WERI-Rb-1 (cell line): ENCODE data around the gene FBXL12.

Experiments used
- DNase-seq: peaks from one replicate; pipeline ENCODE4 v3.0.0-alpha.2; 2020
- H3K27ac ChIP-seq: fragments of 250-450 bp; sonication (Bioruptor Pico); 2 replicates; pipeline ENCODE4 v1.5.1; 2020; ENCODE audit warnings: mild to moderate bottlenecking, moderate library complexity
- H3K27me3 ChIP-seq: fragments of 250-450 bp; sonication (Bioruptor Pico); 2 replicates; pipeline ENCODE4 v1.5.1; 2021; ENCODE audit warnings: mild to moderate bottlenecking, low read depth, moderate library complexity; ENCODE audit not compliant: insufficient read depth, severe bottlenecking
- H3K36me3 ChIP-seq: fragments of 250-450 bp; sonication (Bioruptor Pico); 2 replicates; pipeline ENCODE4 v1.5.1; 2020; ENCODE audit warnings: mild to moderate bottlenecking, moderate library complexity
- H3K4me3 ChIP-seq: 2 replicates; pipeline ENCODE4 v1.5.1; 2011; ENCODE audit warnings: low read depth, mild to moderate bottlenecking, control low read depth, low read length
- H3K9me3 ChIP-seq: fragments of 250-450 bp; sonication (Bioruptor Pico); 2 replicates; pipeline ENCODE4 v1.5.1; 2021; ENCODE audit warnings: mild to moderate bottlenecking, moderate library complexity; ENCODE audit not compliant: severe bottlenecking
- TF ChIP-seq, protein P1 (sequence below): IDR thresholded peaks from 2 replicates; pipeline ENCODE4 v1.5.1; 2011; ENCODE audit warnings: low read depth, mild to moderate bottlenecking, control low read depth, inconsistent platforms, low read length

FBXL12 gene

DNA sequence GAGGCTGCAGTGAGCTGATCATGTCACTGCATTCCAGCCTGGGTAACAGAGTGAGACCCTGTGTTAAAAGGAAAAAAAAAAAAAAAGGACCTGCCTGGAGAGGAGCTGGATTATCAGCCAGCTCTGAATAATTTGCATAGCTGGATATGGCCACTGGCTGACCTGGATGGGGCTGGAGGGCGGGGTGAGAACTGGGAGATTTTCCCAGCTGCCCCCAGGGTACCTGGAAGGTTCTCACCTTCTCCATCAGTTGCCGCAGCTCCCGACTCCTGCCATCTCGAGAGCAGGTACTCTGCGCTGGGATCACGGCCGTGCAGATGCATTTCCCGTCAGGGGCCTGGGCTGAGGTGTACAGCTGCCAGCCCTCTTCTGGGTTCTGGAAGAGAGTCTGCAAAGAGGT is 41.5 kb upstream of the FBXL12 start:
- Histone ChIP-seq H3K36me3 (peaks cover 36% of the 10 kb centered on the region), H3K27ac (no peak overlapping the region), H3K4me3 (no peak overlapping the region), H3K9me3 (no peaks in the 10 kb centered on the region), H3K27me3 (no peaks in the 10 kb centered on the region)
- TF ChIP-seq, protein P1, sequence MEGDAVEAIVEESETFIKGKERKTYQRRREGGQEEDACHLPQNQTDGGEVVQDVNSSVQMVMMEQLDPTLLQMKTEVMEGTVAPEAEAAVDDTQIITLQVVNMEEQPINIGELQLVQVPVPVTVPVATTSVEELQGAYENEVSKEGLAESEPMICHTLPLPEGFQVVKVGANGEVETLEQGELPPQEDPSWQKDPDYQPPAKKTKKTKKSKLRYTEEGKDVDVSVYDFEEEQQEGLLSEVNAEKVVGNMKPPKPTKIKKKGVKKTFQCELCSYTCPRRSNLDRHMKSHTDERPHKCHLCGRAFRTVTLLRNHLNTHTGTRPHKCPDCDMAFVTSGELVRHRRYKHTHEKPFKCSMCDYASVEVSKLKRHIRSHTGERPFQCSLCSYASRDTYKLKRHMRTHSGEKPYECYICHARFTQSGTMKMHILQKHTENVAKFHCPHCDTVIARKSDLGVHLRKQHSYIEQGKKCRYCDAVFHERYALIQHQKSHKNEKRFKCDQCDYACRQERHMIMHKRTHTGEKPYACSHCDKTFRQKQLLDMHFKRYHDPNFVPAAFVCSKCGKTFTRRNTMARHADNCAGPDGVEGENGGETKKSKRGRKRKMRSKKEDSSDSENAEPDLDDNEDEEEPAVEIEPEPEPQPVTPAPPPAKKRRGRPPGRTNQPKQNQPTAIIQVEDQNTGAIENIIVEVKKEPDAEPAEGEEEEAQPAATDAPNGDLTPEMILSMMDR: no peak
- no peak for DNase-seq

DNA sequence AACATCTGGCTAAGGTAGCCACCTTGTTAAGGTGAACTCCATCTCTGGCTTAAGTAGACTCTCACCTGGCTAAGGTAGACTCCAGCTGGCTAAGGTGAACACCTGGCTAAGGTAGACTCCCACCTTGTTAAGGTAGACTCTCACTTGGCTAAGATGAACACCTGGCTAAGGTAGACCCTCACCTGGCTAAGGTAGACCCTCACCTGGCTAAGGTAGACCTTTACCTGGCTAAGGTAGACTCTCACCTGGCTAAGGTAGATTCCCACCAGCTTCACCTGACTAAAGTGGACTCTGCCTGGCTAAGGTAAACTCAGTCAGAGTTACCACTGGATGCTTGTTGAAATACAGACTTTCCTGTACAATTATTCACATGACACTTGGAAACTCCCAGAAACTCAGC is 39.9 kb upstream of the FBXL12 start:
- H3K4me3 ChIP-seq: no peak overlapping the region
- TF ChIP-seq, protein P1: no peak

GRCh38 chr19:9857920-9858746 is 39.3 kb upstream of the FBXL12 start:
- peaks cover 46% of the 10 kb centered on the region for H3K36me3 ChIP-seq
- no peak overlapping the region for H3K4me3 ChIP-seq
- H3K27me3 ChIP-seq: no peaks in the 10 kb centered on the region
- no peaks in the 10 kb centered on the region for H3K9me3 ChIP-seq
- TF ChIP-seq, protein P1: no peak
- no peak overlapping the region for H3K27ac ChIP-seq
- DNase-seq: no peak

More for the DNA sequence above, 39.9 kb upstream of the FBXL12 start:
- no peaks in the 10 kb centered on the region for H3K9me3 ChIP-seq
- no peaks in the 10 kb centered on the region for H3K27me3 ChIP-seq
- DNase-seq: no peak
- no peak overlapping the region for H3K27ac ChIP-seq
- H3K36me3 ChIP-seq: peaks cover 46% of the 10 kb centered on the region

- H3K4me3 ChIP-seq: no peak overlapping the region
- peaks cover 46% of the 10 kb centered on the region for H3K36me3 ChIP-seq
- TF ChIP-seq, protein P1: no peak
- DNase-seq: no peak
- H3K27ac ChIP-seq: no peak overlapping the region
- no peaks in the 10 kb centered on the region for H3K9me3 ChIP-seq
- no peaks in the 10 kb centered on the region for H3K27me3 ChIP-seq
Measured at GRCh38 chr19:9857076-9857721, 38.3 kb upstream of the FBXL12 start.

DNA sequence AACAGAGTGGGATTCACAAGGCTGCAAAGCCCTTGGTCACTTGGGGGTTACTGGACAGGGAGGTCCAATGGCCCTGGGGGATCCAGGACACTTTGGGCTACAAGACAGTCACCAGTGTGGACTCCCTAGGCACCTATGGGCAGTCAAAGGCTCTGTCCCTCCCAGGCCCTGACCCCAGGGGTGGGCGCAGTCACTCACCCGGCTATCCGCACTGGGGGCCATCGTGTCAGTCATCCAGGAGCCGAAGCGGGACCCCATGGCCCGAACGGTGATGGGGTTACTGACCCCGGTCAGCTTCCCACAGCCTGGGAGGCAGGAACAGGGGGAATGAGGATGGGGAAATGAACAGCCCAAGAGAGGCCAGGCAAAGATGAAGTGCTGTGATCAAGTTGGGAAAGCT is 37.7 kb upstream of the FBXL12 start:
- TF ChIP-seq, protein P1: no peak
- H3K27me3 ChIP-seq: no peaks in the 10 kb centered on the region
- H3K4me3 ChIP-seq: no peak overlapping the region
- no peak overlapping the region for H3K27ac ChIP-seq
- peaks cover 47% of the 10 kb centered on the region for H3K36me3 ChIP-seq
- H3K9me3 ChIP-seq: no peaks in the 10 kb centered on the region
- DNase-seq: no peak
